OCI-LY3 (cell line): ENCODE results near the gene SLC27A5.

Experiments
- H2AFZ ChIP-seq: fragments of 200-600, 300-600 bp; shearing (Covaris generic); 2 replicates; pipeline ENCODE4 v1.6.0; 2014; ENCODE audit warnings: antibody characterized with exemption, low read depth, low read length
- H3K27ac ChIP-seq: fragments of 200-600, 300-600 bp; sonication (generic); 2 replicates; pipeline ENCODE4 v1.5.1; 2014; ENCODE audit warnings: mild to moderate bottlenecking, low read length, moderate library complexity, mixed read lengths
- H3K27me3 ChIP-seq: fragments of 200-600, 300-600 bp; sonication (generic); 2 replicates; pipeline ENCODE4 v1.6.1; 2014; ENCODE audit warnings: low read depth, low read length, mixed read lengths
- H3K36me3 ChIP-seq: fragments of 200-600, 300-600 bp; sonication (generic); replicated peaks from 2 replicates; pipeline ENCODE3; 2014; ENCODE audit warnings: low read depth, low read length, mixed read lengths
- H3K4me1 ChIP-seq: fragments of 300-600, 200-600 bp; sonication (generic); 2 replicates; pipeline ENCODE4 v1.6.1; 2014; ENCODE audit warnings: low read length, mixed read lengths
- H3K4me2 ChIP-seq: fragments of 200-600, 300-600 bp; sonication (generic); 2 replicates; pipeline ENCODE4 v1.6.1; 2014; ENCODE audit warnings: low read length, mixed read lengths
- H3K4me3 ChIP-seq: fragments of 300-600, 200-600 bp; sonication (generic); 2 replicates; pipeline ENCODE4 v1.5.1; 2014; ENCODE audit warnings: antibody characterized with exemption, mild to moderate bottlenecking, low read length, moderate library complexity
- H3K79me2 ChIP-seq: fragments of 300-600, 200-600 bp; shearing (Covaris generic); 2 replicates; pipeline ENCODE4 v1.6.1; 2014; ENCODE audit warnings: mild to moderate bottlenecking, low read length, mixed read lengths
- H3K9ac ChIP-seq: fragments of 300-600, 200-600 bp; shearing (Covaris generic); 2 replicates; pipeline ENCODE4 v1.6.0; 2014; ENCODE audit warnings: mild to moderate bottlenecking, low read length, moderate library complexity
- H3K9me3 ChIP-seq: fragments of 200-600, 300-600 bp; shearing (Covaris generic); 2 replicates; pipeline ENCODE4 v1.6.1; 2014; ENCODE audit warnings: low read length, mixed read lengths; ENCODE audit not compliant: insufficient read depth
- H4K20me1 ChIP-seq: fragments of 200-600, 300-600 bp; sonication (generic); 2 replicates; pipeline ENCODE4 v1.6.1; 2016; ENCODE audit warnings: low read length, mixed read lengths; ENCODE audit not compliant: insufficient read depth
- EZH2phosphoT487 ChIP-seq: fragments of 200-600 bp; shearing (Covaris generic); IDR thresholded peaks from 2 replicates; pipeline ENCODE4 v1.6.1; 2018; ENCODE audit warnings: antibody characterized with exemption, mixed run types, low read depth
- TF ChIP-seq, protein P1 (sequence below): fragments of 200-600, 300-600 bp; sonication (generic); IDR thresholded peaks from 2 replicates; pipeline ENCODE4 v1.5.1; 2014; ENCODE audit warnings: antibody characterized with exemption, low read length, low read depth

SLC27A5 gene

GRCh38 chr19:58520257-58520599 lies 8.4 kb upstream of the SLC27A5 start:
- Histone ChIP-seq H3K79me2 (peaks cover 42% of the 10 kb centered on the region), H3K9me3 (no peaks in the 10 kb centered on the region), H3K27ac (peak overlapping the region; percentile 90), H4K20me1 (no peaks in the 10 kb centered on the region), H3K4me2 (peak overlapping the region; percentile 92), H3K4me3 (peak overlapping the region; percentile 89), H3K27me3 (no peaks in the 10 kb centered on the region), H3K9ac (peak overlapping the region; percentile 97), H2AFZ (peak overlapping the region; percentile 28; the same call in 1 of the 2 replicates), H3K4me1 (peaks cover 13% of the 10 kb centered on the region), H3K36me3 (peaks cover 14% of the 10 kb centered on the region)
- no peak for TF ChIP-seq EZH2phosphoT487
- TF ChIP-seq, protein P1, sequence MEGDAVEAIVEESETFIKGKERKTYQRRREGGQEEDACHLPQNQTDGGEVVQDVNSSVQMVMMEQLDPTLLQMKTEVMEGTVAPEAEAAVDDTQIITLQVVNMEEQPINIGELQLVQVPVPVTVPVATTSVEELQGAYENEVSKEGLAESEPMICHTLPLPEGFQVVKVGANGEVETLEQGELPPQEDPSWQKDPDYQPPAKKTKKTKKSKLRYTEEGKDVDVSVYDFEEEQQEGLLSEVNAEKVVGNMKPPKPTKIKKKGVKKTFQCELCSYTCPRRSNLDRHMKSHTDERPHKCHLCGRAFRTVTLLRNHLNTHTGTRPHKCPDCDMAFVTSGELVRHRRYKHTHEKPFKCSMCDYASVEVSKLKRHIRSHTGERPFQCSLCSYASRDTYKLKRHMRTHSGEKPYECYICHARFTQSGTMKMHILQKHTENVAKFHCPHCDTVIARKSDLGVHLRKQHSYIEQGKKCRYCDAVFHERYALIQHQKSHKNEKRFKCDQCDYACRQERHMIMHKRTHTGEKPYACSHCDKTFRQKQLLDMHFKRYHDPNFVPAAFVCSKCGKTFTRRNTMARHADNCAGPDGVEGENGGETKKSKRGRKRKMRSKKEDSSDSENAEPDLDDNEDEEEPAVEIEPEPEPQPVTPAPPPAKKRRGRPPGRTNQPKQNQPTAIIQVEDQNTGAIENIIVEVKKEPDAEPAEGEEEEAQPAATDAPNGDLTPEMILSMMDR = no peak

DNA sequence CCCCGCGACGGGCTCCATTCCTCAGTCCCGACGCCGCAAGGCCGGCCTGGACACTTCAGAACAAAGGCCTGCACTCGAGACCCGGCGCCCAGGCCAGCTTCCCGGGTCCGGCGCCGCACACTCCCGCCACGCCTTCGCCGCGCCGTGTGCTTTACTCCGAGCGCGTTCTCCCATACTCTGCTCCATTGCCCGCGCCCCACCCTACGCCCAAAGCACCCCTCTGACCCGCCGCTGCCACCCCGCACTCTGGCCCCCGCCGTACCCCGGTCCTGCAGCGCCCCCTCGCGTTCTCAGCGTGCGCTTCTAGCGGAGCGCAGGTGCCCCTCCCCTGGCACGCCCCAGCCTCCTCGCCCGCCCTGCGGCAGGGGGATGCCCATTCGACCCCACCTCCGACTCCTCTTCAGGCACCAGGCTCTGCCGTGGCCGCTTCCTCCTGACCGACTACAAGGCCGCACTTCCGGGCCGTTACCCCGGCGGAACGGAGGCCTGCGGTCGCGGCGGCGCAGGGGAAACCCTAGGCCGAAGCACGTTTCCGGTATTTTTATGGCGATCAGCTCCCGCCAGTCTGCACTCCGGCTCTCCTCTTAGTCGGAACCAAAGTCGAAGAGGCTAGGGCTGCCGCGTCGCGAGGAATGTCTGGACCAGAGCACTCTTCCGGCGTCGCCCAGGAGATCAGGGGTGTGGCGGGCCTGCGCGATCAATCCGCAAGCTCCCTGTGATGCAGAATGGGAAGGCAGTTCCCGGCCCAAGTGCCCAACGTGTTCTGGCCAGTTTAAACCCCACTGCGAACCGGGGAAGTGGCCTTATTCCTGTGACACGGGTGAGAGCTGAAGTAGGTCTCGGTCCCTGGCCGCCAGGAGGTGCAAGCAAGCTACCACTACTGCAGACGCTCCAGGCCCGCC lies 7.8 kb upstream of the SLC27A5 start, which contains the start of gene ZBTB45:
ZBTB45 (minus strand) TSS at position 456 of the 902 bp plus-strand sequence. CDS start 2,137 bp downstream, outside the sequence.
- Histone ChIP-seq H3K9me3 (no peaks in the 10 kb centered on the region), H3K27ac (peak within 1 kb of the TSS; percentile 90), H3K4me1 (peaks cover 16% of the 10 kb centered on the region), H3K4me2 (peak within 1 kb of the TSS; percentile 92), H3K4me3 (peak within 1 kb of the TSS; percentile 89), H3K79me2 (peaks cover 47% of the 10 kb centered on the region), H3K36me3 (peaks cover 16% of the 10 kb centered on the region), H3K9ac (peak within 1 kb of the TSS; percentile 97), H2AFZ (peak within 1 kb of the TSS; percentile 48; the same call in 1 of the 2 replicates), H3K27me3 (no peaks in the 10 kb centered on the region), H4K20me1 (no peaks in the 10 kb centered on the region)
- TF ChIP-seq, protein P1 = peak; percentile 95
- TF ChIP-seq EZH2phosphoT487 = no peak

GRCh38 chr19:58519087-58519354 lies 7.2 kb upstream of the SLC27A5 start:
- Histone ChIP-seq H3K36me3 (peaks cover 19% of the 10 kb centered on the region), H3K27me3 (no peaks in the 10 kb centered on the region), H3K9me3 (no peaks in the 10 kb centered on the region), H4K20me1 (no peaks in the 10 kb centered on the region), H3K27ac (peak overlapping the region; percentile 90), H3K79me2 (peaks cover 51% of the 10 kb centered on the region), H3K4me2 (peak overlapping the region; percentile 92), H3K4me1 (peaks cover 17% of the 10 kb centered on the region), H3K4me3 (peak overlapping the region; percentile 89), H2AFZ (peak overlapping the region; percentile 48; the same call in 1 of the 2 replicates), H3K9ac (peak overlapping the region; percentile 97)
- no peak for TF ChIP-seq EZH2phosphoT487
- TF ChIP-seq, protein P1 = no peak

DNA sequence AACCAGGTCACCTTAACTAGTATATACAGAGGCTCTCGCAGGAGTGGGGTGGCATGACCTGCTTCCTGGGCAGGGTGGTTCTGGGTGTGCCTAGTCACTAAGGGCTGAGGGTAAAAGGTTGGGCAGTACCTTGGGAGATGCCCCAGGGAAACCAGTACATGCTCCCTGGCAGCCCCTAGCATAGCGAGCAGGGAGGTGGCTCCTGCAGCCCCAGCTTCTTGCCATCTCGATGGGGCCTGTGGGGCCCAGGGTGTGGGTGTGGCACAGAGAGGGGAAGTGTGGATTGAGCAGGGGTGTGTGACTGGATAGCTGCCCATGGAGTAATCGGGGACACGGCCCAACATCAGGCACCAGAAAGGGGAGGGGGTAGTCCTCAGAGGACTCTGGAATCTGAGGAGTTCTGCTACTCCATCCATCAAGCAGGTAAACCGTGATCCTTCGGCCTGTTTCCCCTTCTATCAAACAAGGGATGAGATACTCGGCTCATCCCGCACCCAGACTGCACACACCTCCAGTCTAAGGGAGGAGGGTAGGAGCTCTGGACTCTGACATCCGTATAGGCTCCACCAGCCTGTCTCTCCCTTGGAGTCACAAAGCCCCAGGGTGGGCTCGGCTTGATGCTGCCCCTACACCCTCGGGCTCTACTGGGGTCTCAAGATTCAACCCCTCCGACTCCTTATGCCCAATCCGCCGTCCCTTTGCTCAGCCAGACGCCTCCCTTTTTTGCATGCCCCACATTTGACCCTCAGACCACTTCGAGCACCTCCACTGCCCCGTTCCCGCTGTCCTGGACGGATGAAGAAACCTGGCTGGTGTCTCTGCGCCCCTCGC lies 6.7 kb upstream of the SLC27A5 start:
- peak overlapping the region; percentile 89 for H3K4me3 ChIP-seq
- H2AFZ ChIP-seq = no peak overlapping the region
- no peaks in the 10 kb centered on the region for H3K27me3 ChIP-seq
- peaks cover 20% of the 10 kb centered on the region for H3K4me1 ChIP-seq
- peak overlapping the region; percentile 92 for H3K4me2 ChIP-seq
- no peaks in the 10 kb centered on the region for H3K9me3 ChIP-seq
- peaks cover 19% of the 10 kb centered on the region for H3K36me3 ChIP-seq
- peaks cover 51% of the 10 kb centered on the region for H3K79me2 ChIP-seq
- peak overlapping the region; percentile 90 for H3K27ac ChIP-seq
- no peaks in the 10 kb centered on the region for H4K20me1 ChIP-seq
- peak overlapping the region; percentile 97 for H3K9ac ChIP-seq
- TF ChIP-seq, protein P1 = peak; percentile 32; the same call in 1 of the 2 replicates
- no peak for TF ChIP-seq EZH2phosphoT487
